HG02623 (cell line): ENCODE measurements around the gene NAXD.
"Not testable (repeated sequence)": the region's sequence is repeated elsewhere in the genome, so short reads cannot be mapped to it uniquely, and the experiment has no call there.

Experiments
- ATAC-seq: cut with Tn5 transposase; IDR thresholded peaks from one replicate; pipeline ENCODE4 v1.9.1; 2021; ENCODE audit warnings: moderate library complexity; ENCODE audit not compliant: unreplicated experiment

Gene NAXD

GRCh38 chr13:110615322-110616102 is at the start of gene NAXD:
NAXD (plus strand) TSS chr13:110615545; CDS start chr13:110615602, 57 bp downstream.
- peak; percentile 82 for ATAC-seq

GRCh38 chr13:110566171-110566570 is 49.2 kb upstream of the NAXD start:
- no peak for ATAC-seq

- ATAC-seq, result no peak
These were observed 46.7 kb upstream of the NAXD start for GRCh38 chr13:110568612-110569011.

GRCh38 chr13:110569962-110570361 is 45.4 kb upstream of the NAXD start:
- ATAC-seq, result not testable (repeated sequence)

GRCh38 chr13:110570886-110571285 is 44.5 kb upstream of the NAXD start:
- ATAC-seq, result no peak

- no peak for ATAC-seq
These were observed 43.2 kb upstream of the NAXD start for GRCh38 chr13:110571896-110572777.

GRCh38 chr13:110572778-110573118 is 42.6 kb upstream of the NAXD start:
- no peak for ATAC-seq

GRCh38 chr13:110574161-110574560 is 41.2 kb upstream of the NAXD start:
- ATAC-seq, result no peak

- ATAC-seq, result peak; percentile 88
These were observed 39.8 kb upstream of the NAXD start for GRCh38 chr13:110575322-110576069.

GRCh38 chr13:110576070-110576394 is 39.3 kb upstream of the NAXD start:
- no peak for ATAC-seq

- ATAC-seq, result no peak
These were observed 38.4 kb upstream of the NAXD start for GRCh38 chr13:110576736-110577476.

- ATAC-seq, result no peak
These were observed 37.0 kb upstream of the NAXD start for GRCh38 chr13:110578363-110578762.

- no peak for ATAC-seq
These were observed 34.5 kb upstream of the NAXD start for GRCh38 chr13:110580800-110581199.

- no peak for ATAC-seq
These were observed 33.7 kb upstream of the NAXD start for GRCh38 chr13:110581506-110582185.

- no peak for ATAC-seq
These were observed 32.9 kb upstream of the NAXD start for GRCh38 chr13:110582421-110582954.

GRCh38 chr13:110583178-110583865 is 32.0 kb upstream of the NAXD start:
- no peak for ATAC-seq

- no peak for ATAC-seq
These were observed 25.5 kb upstream of the NAXD start for GRCh38 chr13:110589793-110590390.

- ATAC-seq, result no peak
These were observed 24.8 kb upstream of the NAXD start for GRCh38 chr13:110590577-110590976.

GRCh38 chr13:110592665-110593064 is 22.7 kb upstream of the NAXD start:
- no peak for ATAC-seq
